Stimulated activated CD4-positive, alpha-beta T cell treated with anti-CD3 and anti-CD28 coated beads, TNF-alpha, amount 100 ng/mL, for 24 hours (primary cell): ENCODE data around the gene MLYCD.
"Not testable (repeated sequence)": the region's sequence is repeated elsewhere in the genome, so short reads cannot be mapped to it uniquely, and the experiment has no call there.

Experiments
- DNase-seq, 3 experiments: peaks; one replicate each; pipeline ENCODE4 v3.0.0-alpha.2; 2020; ENCODE audit warnings: low read depth in 3 of 3

MLYCD gene

GRCh38 chr16:83939266-83939855 lies 40.4 kb downstream of the MLYCD start:
- DNase-seq, result no peak

DNA sequence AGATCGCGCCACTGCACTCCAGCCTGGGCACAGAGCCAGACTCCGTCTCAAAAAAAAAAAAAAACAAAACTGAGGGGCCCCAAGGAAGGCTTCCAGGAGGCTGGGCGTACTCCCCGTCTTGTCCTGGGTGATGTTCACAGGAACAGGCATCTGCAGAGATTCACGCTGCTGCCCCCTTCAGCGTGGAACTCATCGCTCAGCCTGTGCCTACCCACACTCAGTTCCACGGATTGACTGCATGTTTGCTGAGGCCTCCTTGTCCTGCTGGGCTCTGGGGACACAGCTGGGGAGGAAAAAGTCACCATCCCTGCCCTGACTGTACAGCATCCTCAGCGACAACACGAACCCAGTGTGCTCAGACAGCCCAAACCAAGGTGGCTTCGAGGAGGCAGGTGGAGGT lies 41.2 kb downstream of the MLYCD start:
- no peak for DNase-seq

DNA sequence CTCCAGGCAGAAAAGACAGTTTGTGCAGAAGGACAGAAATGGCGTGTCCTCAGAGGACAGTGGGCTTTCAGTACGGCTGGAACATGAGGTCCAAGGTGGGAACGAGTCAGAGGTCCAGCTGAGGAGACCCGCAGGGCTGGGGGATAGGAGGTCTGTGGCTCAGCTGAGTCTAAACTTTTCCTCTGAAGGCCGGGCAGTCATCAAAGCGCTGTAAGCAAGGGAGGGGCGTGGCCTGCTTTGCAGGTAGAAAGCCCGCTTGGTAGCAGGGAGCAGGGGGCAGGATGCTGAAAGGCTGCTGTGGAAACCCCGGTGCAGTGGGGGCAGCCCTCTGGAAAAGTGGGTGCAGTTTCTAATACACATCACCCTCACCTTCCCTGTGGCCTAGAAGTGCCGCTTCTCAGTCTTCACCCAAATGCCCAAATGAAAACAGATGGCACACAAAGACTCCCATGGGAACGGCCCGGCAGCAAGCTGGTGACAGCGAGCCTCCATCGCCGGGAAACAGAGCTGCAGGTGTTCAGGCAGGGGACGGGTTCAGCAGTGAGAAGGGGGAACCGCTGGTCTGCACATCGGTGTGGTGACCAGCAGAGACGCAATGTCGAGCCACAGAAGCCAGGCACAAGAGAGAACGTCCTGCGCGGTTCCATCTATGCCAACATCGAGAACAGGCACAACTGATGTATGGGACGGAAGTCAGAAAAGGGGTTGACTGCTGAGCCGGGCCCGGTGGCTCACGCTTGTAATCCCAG lies 41.9 kb downstream of the MLYCD start:
- DNase-seq, result no peak

DNA sequence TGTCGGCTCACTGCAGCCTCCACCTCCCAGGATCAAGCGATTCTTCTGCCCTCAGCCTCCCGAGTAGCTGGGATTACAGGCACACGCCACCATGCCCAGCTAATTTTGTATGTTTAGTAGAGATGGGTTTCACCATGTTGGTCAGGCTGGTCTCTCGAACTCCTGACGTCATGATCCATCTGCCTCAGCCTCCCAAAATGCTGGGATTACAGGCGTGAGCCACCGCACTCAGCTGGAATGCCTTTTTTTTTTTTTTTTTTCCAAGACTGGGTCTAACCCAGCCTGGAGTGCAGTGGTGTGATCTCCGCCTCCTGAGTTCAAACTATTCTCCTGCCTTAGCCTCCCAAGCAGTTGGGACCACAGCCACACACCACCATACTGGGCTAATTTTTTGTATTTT lies 42.6 kb downstream of the MLYCD start:
- not testable (repeated sequence) for DNase-seq

- no peak for DNase-seq
Measured at GRCh38 chr16:83942074-83942473, 43.2 kb downstream of the MLYCD start.

- no peak for DNase-seq
Measured at GRCh38 chr16:83942815-83943515, 44.0 kb downstream of the MLYCD start.

- DNase-seq, result no peak
Measured at GRCh38 chr16:83943516-83944050, 44.7 kb downstream of the MLYCD start.

DNA sequence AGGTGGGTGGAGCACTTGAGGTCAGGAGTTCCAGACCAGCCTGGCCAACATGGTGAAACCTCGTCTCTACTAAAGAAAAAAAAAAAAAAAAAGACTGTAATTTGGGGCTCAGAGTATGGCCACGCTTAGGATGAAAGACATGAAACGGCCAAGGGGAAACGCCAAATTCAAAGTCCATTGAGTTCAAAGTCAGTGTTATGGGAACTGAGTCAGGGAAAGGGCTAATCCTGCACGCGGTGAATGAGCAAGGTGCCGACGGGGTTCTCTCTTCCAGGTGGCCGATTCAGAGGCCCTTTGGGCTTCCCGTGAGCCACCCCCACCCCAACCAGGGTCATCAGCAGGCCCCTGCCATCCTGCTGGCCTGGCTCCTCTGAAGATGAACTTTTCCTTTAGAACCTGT lies 46.7 kb downstream of the MLYCD start:
- DNase-seq, result no peak

GRCh38 chr16:83946154-83946780 lies 47.4 kb downstream of the MLYCD start:
- no peak for DNase-seq

GRCh38 chr16:83946781-83947566 lies 48.1 kb downstream of the MLYCD start:
- DNase-seq, result no peak

DNA sequence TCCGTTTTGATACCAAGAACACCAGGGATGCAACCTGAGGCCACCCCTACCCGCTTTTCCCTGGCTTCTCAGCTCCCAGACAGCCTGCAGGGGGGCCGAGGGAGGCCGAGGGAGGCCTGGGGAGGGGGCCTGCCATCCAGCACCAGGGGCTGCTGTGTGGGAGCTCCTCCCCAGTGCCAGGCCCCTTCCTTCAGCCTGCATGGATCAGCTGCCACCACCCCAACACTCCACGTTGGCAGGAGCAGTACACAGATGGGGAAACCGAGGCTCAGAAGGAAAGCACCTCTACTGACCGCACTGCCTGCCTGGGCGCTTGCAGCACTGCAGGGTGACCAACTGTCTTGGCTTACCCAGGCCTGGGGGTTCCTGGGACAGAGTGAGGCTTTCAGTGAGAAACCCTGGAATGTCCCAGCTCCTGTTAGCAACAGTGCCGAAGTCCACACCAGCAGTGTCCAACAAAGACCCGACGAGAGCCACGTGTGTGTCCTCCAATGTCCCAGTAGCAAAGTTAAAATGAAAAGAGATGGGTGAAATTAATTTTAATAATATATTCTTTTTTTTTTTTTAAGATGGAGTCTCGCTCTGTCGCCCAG lies 48.8 kb downstream of the MLYCD start:
- DNase-seq, result no peak

DNA sequence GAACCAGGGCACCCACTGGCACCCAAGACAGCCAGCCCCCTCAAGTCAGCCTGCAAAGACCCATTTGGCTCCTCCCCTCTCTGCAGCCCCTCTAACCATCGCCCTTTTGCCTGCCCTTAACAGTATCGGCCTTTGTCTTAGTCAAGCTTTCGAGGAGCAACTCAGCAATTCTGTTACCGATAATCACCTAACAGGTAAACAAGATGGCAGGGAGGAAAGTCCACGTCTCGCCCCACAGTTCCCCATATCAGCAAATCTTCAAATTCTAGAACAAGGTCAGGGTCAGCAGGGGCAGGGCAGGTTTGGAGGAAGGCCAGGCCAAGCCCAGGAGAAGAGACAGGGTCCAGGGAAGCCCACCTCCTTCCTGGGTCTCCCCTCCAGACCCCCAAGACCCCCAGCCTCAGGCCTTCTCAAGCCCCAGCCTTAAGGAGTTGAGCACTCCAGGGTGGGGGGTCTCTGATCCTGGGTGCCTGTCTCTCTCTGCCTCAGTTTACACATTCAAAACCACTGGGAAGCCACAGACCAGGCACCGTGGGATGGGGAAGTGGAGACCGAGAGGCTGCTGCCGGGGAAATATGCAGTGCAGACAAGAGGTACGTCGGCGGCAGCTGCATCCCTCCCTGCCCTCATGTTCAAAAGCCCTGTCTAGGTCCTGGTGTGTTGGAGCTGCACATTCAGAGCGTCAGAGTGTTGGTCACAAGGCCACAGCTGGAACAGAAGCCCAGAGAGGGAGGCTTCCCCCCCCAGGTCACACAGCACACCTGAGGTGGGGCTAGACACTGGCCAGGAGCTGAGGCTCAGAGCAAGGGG lies 50.2 kb downstream of the MLYCD start:
- DNase-seq, result no peak

DNA sequence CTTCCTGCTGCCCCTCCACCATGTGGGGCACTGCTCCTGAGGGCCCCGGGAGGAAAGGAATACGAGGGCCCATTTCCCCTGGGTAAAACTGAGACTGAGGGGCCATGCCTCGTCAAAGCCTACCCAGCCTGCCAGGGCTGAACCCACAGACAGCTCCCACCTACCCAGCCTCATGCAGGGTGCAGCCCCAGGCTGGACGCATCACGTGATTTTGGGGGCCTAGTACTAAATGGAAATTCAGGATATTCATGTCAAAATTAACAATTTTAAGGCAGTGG lies 50.7 kb downstream of the MLYCD start:
- no peak for DNase-seq

DNA sequence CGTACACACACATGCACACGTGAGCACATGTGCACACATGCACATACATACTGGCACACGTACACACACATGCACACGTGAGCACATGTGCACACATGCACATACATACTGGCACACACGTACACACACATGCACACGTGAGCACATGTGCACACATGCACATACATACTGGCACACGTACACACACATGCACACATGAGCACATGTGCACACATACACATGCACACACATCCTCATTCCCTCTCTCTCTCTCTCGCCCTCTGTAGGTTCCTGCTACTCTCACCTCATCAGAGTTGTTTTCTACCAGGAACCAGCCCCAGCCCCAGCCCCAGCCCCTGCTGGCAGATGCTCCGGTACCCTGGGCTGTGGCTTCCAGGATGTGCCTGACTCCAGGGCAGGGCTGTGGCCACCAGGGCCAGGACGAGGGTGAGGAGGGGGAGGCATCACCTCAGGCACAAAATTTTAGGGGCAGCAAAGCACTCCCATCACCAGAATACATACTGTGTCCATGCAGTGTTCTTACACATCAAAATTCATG lies 52.0 kb downstream of the MLYCD start:
- DNase-seq, result not testable (repeated sequence)

- DNase-seq, result no peak
Measured at GRCh38 chr16:83951544-83951943, 52.6 kb downstream of the MLYCD start.

DNA sequence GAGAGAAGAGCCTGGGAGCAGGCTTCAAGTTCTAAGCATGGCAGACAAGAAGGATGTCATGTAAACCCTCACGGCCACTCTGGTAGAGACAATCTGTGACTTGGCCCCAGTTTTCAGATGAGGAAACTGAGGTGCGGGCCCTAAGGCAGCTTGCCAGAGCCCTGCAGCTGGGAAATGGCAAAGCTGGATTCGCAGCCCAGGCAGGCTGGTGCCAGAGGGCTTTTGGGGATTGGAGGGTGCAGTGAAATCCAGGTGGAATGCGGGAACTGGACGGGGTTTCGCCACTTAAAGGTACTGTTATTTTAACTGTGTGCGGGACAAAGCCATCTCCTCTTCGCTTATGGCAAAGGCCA lies 53.6 kb downstream of the MLYCD start:
- DNase-seq, result no peak

DNA sequence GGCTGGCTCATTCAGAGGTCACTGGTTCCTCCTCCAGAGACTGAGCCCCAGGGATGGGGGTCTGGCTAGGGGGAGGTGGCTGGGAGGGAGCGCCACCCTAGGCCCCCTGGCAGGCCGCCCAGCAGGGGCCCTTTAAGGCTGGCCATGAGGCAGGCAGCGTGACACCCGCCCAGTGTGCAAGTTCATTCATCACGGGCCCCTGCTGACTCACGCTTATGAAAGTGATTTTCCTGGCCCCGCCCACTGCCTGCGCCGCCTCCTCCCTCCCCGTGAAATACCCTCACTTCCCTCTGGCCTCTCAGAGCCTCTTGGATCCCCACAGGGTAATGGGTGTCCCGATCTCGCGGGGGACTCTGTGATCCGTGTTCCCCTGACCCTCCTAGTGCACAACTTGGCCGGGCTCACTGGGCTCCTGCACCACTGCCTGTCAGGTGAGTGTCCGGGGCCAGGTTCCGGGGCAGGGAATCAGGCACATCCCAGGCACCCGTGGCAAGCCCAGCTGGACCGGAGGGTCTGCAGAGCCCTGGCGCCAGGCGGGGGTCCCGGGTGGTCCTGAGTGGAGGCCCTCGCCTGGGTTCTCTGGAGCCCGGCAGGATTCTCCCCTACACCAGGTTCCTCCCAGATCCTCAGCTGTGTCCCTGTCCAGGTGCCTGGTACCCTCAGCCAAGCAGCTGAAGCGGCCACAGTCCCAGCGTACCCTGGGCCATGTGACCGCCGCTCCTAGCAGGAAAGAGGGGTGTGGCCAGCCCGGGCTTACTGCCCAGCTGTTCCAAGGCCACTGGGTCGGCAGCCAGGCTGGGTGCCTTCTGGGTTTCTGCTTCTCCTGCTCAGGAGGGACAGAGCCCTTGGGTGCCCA lies 54.3 kb downstream of the MLYCD start, which contains the start of gene OSGIN1:
TSS of gene OSGIN1 (plus strand) at position 301 of the 856 bp plus-strand sequence. CDS start 4,432 bp downstream, outside the sequence.
- peak; percentile 68 to 88 (median 76) for DNase-seq

- DNase-seq, result no peak
Measured at GRCh38 chr16:83953796-83954576, 55.1 kb downstream of the MLYCD start.
